Ovary (tissue), 3 donors: ENCODE data around the gene COL21A1.

Experiments
- EP300 ChIP-seq: sonication (generic); formaldehyde crosslinking; IDR thresholded peaks from one replicate; pipeline ENCODE4 v1.6.1; 2017; ENCODE audit warnings: antibody characterized with exemption
- POLR2A ChIP-seq: fragments of 450-650 bp; IDR thresholded peaks from one replicate; pipeline ENCODE4 v1.6.1; 2017; ENCODE audit warnings: antibody characterized with exemption, mild to moderate bottlenecking, moderate library complexity
- TF ChIP-seq, protein P1 (sequence below), 3 donors: fragments of 450-650 bp in 2 of 3; fragments of 200-600 bp in 1 of 3; IDR thresholded peaks; one replicate each; pipeline versions ENCODE4 v1.5.1 to v1.8.0; 2016 to 2022; ENCODE audit warnings: antibody characterized with exemption in 3 of 3, mild to moderate bottlenecking in 1 of 3
- donor health status: DM: no; HTN: no; CAD: no.

DNA sequence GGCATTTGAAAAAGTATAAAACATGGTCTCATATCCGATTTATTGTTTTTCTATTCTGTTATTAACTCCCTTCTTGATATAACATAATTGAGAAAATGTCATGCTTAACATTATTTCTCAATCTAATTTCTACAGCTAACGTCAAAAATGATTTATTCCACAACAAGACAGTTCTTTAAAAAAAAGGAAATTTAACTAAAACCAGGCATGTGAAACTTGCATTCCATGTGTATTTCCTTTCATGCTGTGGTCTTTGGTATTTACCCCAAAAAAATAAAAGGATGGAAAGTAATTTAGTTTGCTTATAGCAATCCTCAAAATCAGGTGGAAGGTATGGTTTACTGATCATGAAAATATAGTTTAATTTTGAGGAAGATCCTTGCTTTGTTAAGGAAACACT lies 142.8 kb downstream of the COL21A1 start:
- TF ChIP-seq, protein P1, sequence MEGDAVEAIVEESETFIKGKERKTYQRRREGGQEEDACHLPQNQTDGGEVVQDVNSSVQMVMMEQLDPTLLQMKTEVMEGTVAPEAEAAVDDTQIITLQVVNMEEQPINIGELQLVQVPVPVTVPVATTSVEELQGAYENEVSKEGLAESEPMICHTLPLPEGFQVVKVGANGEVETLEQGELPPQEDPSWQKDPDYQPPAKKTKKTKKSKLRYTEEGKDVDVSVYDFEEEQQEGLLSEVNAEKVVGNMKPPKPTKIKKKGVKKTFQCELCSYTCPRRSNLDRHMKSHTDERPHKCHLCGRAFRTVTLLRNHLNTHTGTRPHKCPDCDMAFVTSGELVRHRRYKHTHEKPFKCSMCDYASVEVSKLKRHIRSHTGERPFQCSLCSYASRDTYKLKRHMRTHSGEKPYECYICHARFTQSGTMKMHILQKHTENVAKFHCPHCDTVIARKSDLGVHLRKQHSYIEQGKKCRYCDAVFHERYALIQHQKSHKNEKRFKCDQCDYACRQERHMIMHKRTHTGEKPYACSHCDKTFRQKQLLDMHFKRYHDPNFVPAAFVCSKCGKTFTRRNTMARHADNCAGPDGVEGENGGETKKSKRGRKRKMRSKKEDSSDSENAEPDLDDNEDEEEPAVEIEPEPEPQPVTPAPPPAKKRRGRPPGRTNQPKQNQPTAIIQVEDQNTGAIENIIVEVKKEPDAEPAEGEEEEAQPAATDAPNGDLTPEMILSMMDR (IDR thresholded peaks at IDR 0.05): no peak
- TF ChIP-seq POLR2A (no peak), EP300 (no peak)
